ENCODE data around the gene OR14I1.

GRCh38 chr1:248751635-248752034 lies 49.1 kb upstream of the OR14I1 start:
- TF ChIP-seq, protein P1, sequence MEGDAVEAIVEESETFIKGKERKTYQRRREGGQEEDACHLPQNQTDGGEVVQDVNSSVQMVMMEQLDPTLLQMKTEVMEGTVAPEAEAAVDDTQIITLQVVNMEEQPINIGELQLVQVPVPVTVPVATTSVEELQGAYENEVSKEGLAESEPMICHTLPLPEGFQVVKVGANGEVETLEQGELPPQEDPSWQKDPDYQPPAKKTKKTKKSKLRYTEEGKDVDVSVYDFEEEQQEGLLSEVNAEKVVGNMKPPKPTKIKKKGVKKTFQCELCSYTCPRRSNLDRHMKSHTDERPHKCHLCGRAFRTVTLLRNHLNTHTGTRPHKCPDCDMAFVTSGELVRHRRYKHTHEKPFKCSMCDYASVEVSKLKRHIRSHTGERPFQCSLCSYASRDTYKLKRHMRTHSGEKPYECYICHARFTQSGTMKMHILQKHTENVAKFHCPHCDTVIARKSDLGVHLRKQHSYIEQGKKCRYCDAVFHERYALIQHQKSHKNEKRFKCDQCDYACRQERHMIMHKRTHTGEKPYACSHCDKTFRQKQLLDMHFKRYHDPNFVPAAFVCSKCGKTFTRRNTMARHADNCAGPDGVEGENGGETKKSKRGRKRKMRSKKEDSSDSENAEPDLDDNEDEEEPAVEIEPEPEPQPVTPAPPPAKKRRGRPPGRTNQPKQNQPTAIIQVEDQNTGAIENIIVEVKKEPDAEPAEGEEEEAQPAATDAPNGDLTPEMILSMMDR (IDR thresholded peaks at IDR 0.05; ENCODE audit: low read depth, low read length), result no peak
- no peak for TF ChIP-seq MYC (IDR thresholded peaks at IDR 0.05; ENCODE audit: low read depth, low read length)

All from NB4 (cell line).